Stimulated activated CD4-positive, alpha-beta T cell treated with anti-CD3 and anti-CD28 coated beads, TNF-alpha, amount 100 ng/mL, for 24 hours (primary cell): ENCODE measurements around the gene FCMR.

Experiments used
- DNase-seq, 3 experiments: peaks; one replicate each; pipeline ENCODE4 v3.0.0-alpha.2; 2020; ENCODE audit warnings: low read depth in 3 of 3

Gene FCMR

GRCh38 chr1:206900149-206900548 lies 21.6 kb downstream of the FCMR start:
- DNase-seq = no peak

DNA sequence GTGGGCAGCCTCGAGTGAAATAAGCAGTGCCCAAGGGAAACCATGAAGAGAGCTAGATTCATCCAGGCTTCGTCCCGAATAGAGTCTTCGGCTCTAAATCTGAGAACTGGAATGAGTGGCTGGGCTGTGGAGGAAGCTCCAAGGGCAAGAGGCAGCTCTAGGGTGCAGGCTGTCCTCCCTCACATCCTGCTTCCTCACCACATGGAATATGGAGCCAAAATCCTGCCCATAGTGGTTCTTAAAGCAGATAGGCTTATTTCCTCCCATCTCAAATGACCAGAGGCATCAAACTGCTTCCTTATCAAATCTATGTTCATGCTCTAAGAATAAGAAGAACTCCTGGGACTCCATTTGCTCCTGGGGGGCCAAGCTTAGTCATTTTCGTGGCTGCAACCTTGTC lies 22.0 kb downstream of the FCMR start:
- DNase-seq = no peak

DNA sequence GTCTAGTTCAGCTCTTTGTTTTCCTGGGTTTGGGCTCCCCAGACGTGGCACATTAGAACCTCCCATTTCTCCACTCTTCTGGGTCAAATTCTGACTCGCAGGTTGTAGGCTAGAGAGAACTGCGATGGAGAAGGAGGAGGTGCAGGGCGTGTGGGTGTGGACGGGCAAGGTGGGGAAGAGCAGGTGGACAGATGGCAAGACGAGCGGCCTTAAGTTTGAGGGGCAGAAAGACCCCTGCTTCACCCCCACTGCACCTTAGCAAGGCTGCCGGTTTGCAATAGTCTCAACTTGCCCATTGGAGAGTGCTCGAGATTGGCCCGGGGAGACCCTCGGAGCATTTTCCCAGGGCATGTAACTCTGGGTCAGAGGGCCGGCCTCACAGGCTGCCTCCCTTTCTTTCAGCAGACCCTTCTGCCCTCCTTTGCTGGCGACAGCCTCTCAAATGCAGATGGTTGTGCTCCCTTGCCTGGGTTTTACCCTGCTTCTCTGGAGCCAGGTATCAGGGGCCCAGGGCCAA lies 22.8 kb downstream of the FCMR start:
- DNase-seq = no peak

DNA sequence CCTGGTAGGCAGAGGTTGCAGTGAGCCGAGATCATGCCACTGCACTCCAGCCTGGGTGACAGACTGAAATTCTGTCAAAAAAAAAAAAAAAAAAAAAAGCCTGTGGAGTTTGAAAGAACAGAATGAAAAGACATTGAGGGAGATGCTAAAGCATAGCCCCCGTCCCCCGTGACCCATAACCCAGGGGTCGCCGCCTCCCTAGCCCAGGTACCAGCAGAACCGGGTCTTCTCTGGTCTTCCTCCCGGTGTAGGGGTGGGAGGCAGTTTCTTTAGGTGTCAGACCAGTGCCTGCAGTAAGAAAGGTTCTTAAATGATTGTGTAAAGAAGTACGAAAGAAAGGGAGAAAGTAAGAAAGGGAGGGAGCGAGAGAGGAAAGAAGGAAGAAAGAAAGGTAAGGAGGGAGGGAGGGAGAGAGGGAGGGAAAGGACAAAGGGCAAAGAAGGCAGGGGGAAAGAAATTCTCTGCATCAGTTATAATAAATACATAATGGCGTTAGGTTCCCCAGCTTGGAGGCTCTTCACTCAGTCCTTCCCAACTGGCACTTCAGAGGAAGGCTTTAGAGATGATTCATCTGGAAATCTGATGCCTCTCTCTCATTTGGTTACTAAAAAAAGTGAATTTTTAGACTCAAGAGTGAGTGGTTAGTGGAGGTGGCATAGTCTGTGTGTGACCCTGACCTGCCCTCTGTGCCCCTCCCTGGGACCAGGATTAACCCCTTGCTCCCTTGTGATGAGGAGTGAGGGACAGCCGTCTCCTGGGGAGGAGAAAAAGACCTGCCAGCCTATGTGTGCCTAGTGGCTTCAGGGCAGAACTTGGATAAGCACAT lies 23.4 kb downstream of the FCMR start:
- DNase-seq = no peak

GRCh38 chr1:206897175-206897574 lies 24.6 kb downstream of the FCMR start, which contains the start of gene IL24:
Gene IL24 (plus strand): TSS chr1:206897443. CDS start chr1:206897833, 390 bp downstream.
- DNase-seq = peak; percentile 38 to 73 (median 45)

- no peak for DNase-seq
These were observed 25.5 kb downstream of the FCMR start for GRCh38 chr1:206896261-206896660.

GRCh38 chr1:206895837-206896242 lies 25.9 kb downstream of the FCMR start:
- no peak for DNase-seq

DNA sequence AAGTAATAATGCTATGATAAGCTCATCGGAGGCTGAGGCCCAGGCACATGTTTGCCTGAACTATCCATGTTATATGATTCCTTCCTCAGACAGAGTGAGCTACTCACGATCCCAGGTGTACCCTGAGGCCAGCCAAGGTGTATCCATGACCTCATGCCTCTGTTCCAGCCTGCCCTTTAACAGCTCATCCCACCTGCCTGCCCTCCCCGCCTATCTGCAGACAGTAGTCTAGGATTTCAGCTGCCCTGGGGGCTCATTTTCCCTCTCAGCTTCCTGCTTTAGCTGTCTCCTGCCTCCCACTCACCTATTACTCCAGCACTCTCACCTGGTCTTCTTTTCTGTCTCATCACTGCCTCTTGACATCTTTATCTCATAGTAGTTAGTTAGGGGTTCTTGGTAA lies 26.4 kb downstream of the FCMR start:
- DNase-seq = no peak

DNA sequence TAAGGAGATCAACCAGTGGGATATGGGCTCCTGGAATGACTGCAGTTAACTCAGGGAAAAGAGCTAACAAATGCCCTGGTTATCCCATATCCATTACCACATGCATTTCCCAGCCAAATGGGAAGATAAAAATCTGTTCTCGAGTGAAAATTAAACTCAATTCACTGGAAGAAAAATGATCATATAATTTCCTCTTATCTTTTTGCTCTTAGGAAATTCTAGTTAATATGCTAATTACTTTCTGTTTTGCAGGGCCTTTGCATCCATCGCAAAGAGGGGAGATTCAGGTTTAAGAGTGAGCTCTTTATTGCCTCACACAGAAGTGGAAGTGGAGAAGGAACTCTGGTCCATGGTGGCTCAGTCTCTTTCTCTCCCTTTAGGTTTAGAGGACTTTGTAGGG lies 28.4 kb downstream of the FCMR start:
- DNase-seq = no peak

DNA sequence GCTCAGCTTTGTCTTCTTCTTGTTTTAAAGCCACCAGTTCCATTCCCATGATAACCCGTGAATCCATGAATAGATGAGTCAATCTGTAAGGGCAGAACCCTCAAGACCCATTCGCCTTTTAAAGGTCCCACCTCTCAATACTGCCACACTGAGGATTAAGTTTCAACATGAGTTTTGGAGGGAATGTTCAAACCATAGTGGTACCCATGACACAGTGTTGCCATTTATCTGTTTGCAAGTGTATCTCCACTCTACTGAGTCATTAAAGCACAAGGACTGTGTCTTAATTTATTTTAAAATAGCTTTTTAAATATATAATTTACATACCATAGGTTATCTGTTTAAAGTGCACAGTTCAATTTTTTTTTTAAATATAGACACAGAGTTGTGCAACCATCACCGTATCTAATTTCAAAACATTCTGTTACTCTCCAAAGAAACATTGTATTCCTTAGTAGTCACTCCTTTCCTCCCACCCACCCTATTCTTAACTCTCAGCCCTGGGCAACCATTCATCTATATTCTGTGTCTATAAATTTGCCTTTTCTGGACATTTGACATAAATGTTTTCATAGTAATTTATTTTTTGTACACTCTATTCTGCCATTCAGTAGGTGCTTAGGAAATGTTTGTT lies 29.3 kb downstream of the FCMR start:
- no peak for DNase-seq

DNA sequence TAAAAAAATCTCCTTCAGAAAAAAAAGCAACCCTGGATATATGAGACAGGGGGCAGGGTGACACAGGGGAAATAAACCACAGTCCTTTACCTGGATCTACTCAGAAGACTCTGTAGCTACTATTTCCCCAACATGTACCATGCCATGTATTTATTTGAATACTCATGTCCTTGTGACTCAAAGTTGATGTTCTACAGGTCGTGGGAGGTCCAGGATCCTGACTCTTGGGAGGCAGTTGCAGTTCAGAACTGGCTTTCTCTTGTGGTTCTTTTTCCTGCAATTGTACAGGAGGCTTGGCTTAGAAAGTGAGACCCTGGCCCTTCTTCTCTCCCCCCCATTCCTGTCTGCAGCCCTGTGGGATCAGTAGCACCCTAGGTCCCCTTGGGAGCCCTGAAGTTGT lies 30.3 kb downstream of the FCMR start:
- no peak for DNase-seq

DNA sequence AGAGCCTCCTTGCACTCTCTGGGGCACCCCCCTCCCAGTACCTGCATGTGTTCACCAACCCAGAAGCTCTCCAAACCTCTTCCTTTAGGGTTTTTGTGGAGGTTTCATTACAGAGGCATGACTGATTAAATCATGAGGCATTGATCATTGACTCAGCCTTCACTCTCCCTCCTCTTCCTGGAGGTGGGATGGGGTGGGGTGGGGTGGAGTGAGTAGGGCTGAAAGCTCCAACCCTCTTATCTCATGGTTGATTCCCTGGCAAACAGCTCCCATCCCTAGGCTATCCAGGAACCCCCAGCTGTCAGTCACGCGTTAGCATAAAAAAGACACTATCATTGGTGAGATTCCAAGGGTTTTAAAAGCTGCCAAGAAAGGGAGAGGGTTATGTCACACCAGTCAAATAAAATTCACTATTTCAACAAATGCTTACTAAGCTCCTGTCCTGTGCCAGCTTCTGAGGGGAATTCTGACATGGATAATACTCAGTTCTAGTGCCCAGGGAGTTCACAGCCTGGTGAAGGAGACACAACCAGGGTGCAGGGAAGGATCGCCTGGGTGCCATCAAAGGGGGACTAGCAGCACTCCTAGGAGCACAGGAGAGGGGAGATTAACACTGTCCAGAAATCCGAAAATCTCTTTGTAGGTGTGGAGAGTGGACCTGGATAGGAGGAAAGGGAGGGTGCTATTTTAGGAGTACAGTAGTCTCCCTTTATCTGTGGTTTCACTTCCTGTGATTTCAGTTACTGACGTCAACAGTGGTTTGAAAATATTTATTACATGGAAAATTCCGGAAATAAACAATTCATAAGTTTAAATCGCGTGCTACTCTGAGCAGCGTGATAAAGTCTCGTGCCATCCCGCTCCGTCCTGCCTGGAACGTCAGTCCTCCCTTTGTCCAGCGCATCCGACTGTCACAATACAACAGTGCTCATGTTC lies 31.3 kb downstream of the FCMR start:
- no peak for DNase-seq

GRCh38 chr1:206887701-206888100 lies 34.0 kb downstream of the FCMR start:
- no peak for DNase-seq

- DNase-seq = no peak
These were observed 34.9 kb downstream of the FCMR start for GRCh38 chr1:206886831-206887230.

DNA sequence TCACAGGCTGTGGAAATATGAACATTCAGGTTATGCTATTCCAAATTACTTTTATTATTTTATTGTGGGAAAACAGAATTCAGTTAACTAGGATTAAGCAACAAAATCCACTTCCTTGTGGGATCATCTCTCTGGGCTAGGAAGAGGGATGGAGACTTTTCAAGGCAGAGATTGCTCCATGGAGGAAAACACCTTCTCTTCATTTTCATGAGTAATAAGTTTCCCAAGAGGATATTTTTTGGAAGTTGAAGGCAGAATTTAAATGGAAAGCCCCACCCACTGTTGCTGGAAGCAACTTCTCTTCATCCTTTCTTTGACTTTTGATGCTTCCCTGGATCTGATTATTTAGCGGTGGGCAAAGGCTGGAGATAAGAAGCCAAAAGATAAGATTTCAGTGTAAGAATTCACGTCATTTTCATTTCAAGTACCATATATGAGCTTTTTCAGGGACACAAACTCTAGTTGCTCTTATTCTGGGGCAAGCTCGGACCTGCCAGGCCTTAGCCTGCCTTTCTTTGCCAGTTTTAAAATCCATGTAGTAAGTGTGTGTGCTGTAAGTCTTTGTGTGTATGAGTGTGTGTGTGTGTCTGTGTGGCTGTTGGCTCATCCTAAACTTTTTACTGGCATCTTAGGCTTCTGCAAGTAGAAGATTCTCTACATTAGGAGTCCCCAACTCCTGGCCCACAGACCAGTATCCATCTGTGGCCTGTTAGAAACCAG lies 36.2 kb downstream of the FCMR start:
- no peak for DNase-seq

GRCh38 chr1:206883876-206884275 lies 37.9 kb downstream of the FCMR start:
- no peak for DNase-seq

DNA sequence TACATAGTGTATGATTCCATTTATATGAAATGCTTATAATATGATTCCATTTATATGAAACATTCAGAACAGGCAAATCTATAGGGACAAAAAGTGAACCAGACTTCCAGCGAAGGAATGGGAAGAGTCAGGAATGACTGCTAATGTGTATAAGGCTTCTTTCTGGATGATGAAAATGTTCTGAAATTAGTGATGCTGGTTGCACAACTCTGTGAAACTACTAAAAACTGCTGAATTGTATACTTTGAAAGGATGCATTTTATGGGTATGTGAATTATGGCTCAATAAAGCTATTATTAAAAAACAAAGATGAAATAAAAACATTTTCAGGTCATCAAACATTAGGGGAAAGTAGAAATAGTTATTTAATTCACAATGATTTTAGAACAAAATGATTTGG lies 38.6 kb downstream of the FCMR start:
- no peak for DNase-seq

GRCh38 chr1:206882555-206882954 lies 39.2 kb downstream of the FCMR start:
- no peak for DNase-seq

GRCh38 chr1:206880314-206880713 lies 41.4 kb downstream of the FCMR start:
- no peak for DNase-seq

DNA sequence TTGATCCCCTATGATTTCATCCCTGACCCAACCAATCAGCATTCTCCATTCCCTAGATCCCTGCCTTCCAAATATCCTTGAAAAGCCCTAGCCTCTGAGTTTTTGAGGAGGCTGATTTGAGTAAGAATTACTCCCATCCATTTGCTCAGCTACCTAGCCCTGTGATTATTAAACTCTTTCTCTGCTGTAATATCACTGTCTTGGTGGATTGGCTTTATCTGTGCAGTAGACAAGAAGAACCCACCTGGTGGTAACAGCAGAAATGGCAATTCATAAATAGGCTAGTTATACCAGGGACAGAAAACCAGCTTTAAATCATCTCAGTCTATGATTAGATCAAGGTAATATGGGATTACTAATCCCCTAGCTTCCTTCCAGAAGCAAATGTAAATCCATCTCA lies 43.3 kb downstream of the FCMR start:
- no peak for DNase-seq

DNA sequence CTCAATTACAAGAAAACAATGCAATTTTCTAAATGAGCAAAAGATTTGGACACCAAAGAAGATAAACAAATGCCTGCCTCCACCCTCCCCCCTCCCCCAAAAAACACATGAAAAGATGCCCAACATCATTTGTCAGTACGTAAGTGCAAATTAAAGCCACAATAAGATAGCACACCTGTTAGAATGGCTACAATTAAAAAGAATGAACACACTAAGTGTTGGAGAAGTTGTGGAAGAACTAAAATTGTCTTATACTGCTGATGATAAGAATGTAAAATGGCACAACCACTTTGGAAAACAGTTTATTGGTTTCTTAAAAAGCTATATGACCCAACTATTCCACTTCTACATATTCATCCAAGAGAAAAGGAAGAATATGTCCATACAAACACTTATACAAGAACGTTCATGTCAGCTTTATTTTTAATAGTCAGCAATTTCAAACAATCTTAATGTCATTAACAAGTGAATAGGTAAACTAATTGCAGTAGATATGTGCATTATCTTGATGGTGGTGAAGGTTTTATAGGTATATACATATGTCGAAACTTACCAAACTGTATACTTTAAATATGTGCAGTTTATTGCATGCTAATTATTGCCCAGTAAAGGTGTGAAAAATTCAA lies 45.9 kb downstream of the FCMR start:
- no peak for DNase-seq
